Peyer's patch (tissue), 4 donors: ENCODE measurements around the gene STX16.

Source experiments
- CTCF ChIP-seq, 6 experiments: fragments of 450-650 bp in 4 of 6; fragments of 200-600 bp in 2 of 6; sonication (generic) in 1 of 6; IDR thresholded peaks; one replicate each; pipeline ENCODE4 v1.5.1; 2017 to 2019; ENCODE audit warnings: antibody characterized with exemption in 6 of 6, mild to moderate bottlenecking in 3 of 6, moderate library complexity in 1 of 6
- POLR2A ChIP-seq, 2 donors: fragments of 450-650 bp; IDR thresholded peaks; one replicate each; pipeline ENCODE4 v1.5.1; 2017; ENCODE audit warnings: antibody characterized with exemption in 2 of 2, mild to moderate bottlenecking in 2 of 2, moderate library complexity in 2 of 2

- TF ChIP-seq POLR2A (IDR thresholded peaks at IDR 0.05) (no peak), CTCF (IDR thresholded peaks at IDR 0.05) (no peak)
Observed at GRCh38 chr20:58669287-58670006, 18.4 kb downstream of the STX16 start.
